HG02943 (cell line): Measurements from ENCODE around the gene RGS3.
"Not testable (repeated sequence)": the region's sequence is repeated elsewhere in the genome, so short reads cannot be mapped to it uniquely, and the experiment has no call there.

Source experiments
- ATAC-seq: cut with Tn5 transposase; IDR thresholded peaks from one replicate; pipeline ENCODE4 v1.9.1; 2021; ENCODE audit warnings: mild to moderate bottlenecking, low read depth, moderate library complexity; ENCODE audit not compliant: unreplicated experiment

The RGS3 gene

DNA sequence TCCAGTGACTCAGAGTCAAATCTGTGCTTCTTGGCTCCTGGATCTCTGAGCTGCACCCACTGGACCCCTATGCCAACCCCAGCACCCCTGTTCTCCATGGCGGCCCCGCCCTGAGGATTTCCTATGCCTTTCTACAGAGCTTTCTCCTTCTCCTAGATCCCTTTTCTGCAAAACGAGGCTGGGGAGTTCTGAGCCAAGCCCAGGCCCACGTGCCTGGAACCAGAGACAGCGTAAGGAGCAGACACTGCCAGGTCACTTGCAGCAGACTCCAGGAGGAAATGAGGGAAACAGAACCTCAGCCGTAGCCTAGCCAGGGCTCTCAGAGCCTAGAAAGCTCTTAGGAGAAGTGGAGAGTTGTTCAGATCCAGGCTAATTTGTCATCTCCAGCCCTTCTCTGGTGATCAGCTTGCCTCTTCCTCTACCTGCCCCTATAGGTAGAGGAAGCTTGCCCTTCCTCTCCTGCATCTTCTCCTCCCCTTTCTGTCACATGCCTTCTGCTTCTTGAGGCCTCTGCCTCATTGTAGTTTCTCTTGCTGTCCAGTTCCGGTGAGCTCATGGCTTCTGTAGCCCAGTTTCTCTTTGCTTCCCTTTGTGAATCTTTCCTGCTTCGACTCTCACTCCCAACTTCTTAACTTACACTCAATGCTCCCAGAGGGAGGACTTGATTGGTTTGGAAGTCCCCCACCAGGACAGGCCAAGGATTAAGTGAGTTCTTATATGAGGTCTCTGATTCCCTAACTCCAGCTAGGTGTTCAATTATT lies 163.4 kb downstream of the RGS3 start:
- no peak for ATAC-seq

DNA sequence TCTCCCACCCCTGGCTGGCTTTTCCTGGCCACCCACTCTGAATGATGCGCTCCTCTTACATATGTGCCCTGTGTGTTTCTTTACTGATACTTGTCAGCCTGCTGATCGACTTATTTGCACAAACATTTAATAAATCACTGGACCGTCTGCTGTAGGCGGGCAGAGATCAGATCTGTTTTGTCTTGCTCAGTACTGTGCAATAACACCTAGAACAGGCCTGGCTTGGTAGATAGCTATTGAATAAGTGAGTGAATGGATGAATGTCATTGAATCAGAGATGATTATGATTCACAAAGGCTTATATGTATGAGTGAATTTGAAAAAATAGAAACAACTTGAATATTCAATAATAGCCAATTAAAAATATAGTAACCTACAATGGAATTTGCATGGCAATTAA lies 165.1 kb downstream of the RGS3 start:
- no peak for ATAC-seq

DNA sequence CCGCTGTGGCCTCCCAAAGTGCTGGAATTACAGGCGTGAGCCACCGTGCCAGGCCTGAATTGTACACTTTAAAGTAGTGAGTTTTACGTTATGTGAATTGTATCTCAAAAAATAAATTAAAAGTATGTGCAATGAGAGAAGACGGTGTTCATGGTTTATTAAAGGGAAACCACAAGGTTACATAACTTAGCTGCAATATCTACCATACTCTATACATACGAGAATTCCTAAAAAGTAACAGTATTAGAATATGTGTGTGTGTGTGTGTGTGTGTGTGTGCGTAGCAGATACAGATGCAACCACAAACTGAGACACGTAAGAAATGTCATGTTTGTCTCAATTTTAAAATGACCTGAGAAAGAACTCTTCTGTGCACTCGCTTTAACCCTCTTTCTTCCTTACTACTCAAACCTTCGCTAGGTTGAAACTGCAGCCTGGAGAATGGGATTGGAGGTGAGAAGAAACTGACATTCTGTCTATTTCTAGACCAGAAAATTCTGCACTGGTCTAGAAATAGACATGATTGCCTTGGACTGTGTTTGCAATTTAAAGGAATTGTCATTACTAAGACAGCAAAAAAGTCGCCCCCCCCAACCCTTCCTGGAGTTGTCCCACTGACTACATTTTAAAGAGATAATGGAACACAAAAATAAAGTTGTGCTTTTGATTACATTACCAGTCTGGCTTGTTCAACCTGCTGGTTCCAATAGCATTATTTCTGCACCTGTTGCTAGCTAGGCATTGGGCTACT lies 167.0 kb downstream of the RGS3 start:
- ATAC-seq, result no peak

DNA sequence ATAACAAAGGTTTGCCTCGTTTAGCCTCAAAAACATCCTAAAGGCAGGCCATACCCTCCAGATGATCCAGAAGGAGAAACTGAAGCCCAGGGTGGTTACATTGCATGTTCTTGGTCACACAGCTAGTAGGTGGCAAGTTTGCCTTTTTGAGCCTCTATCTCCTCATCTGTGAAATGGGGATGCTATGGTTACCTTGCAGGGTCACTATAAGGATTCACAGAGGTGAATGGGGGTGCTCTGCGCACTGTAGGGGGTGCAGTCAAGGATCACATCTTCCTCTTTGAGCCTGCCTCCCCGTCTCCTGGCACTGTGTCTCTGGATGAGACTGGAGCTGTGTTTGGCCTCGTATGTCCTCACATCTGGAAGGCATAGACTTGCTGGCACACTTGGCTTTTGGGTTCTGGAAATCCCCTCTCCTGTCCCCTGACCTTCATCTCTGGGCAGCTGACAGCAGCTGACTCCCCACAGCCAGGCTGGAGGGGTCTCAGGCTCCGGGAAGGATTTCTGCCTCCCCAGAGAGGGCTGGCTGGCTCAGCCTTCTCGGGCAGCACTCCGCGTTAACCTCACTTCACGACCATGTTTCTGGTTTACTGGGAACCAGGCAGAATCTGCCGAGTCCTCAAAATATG lies 167.7 kb downstream of the RGS3 start:
- ATAC-seq, result no peak

DNA sequence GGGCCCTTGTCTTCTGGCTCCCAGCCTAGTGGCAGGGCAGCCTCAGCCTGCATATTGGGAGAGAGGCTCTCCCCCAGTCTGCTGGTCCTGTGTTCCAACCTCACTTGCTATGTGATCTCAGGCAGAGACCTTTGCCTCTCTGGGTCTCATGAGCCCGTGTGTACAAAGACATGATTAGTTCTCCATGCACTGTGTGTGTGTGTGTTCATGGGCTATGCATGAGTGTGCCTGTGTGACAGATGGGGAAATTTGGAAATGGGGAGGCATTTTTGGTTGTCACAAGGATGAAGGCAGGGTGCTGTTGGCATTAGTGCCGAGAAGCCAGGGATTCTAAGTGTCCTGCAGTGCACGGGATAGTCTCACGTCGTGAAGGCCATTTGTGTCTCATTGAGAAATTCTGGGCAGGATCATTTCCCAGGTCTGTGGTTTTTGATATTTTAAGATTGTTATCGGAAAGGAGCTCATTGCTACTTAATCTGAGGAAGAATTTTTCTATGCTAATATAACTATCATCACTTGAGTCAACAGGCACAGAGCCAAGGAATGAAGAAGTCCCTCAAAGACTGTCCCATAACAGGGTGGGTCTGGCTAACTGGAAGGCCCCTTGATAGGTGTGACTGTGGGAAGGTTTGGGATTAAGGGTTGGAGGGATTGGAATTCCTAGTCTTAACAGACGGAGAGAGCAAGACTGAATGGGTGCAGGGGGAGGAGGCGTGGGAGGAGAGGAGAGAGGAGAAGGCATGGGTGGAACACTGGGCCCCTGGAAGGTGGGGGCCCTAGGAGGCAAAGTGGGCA lies 168.5 kb downstream of the RGS3 start:
- no peak for ATAC-seq

DNA sequence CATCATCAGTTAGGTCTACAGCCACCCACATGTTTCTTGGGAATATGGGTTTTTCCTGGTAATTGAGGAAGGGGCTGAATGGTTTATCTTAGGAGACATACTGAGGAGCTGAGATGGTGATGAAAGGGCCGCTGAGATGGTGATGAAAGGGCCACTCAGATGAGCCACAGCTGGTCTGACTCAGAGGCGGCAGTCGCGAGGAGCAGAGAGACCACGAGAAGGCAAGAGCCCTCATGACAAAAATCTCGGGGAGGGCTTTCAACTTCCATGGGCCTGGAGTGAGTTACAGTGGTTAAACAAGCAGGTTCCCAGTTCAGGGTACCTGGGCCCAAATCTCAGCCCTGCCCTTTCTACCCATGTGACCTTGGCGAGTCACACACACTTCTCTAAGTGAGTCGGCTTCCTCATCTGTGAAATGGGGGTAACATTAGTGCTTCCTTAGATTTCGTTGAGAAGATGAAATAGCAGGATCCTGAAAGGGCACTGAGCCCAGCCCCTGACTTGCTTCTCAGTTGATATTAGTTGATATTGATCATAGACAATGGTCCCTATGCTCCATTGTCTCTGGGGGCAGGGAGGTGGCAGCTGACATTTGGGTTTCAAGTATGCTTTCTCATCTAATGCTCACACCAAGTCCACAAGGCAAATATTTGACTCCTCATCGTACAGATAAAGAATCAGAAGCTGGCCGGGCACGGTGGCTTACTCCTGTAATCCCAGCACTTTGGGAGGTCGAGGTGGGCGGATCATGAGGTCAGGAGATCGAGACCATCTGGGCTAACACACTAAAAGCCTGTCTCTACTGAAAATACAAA lies 169.5 kb downstream of the RGS3 start:
- no peak for ATAC-seq

DNA sequence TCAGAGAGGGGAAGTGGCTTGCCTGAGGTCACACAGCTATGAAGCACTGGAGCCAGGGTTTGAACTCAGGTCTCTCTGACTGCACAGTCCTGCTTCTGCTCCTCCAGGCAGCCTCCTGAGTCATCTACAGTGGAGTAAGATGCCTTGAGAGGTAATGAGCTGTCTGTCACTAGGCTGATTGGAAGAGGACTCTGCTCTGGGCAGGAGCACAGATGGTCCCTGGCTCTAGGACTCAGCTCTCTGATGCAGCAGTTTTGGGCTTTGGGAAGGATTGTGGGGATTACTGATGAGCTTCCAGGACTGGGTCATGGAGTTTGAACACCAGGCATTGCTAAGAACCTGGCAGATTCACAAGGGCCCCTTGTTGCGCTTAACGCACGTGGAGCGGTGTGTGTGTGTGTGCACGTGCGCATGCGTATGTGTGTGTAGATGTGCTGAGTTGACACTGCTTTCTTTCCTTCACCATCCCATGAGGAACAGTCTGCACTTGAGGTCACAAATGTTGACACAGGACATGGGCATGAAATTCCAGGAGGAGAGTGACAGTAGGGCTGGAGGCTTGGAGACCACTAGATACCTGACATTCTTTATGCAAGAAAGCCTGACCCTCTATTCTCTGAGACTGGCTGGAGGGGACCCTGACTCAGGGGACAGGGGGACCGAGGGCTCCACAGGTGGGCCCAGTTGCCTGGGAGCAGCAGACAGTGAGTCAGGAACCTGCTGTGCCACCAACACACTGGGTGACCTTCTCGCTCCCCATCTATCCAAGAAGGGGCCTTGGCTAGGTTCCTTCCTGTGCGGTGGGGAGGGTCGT lies 170.5 kb downstream of the RGS3 start:
- ATAC-seq, result no peak

DNA sequence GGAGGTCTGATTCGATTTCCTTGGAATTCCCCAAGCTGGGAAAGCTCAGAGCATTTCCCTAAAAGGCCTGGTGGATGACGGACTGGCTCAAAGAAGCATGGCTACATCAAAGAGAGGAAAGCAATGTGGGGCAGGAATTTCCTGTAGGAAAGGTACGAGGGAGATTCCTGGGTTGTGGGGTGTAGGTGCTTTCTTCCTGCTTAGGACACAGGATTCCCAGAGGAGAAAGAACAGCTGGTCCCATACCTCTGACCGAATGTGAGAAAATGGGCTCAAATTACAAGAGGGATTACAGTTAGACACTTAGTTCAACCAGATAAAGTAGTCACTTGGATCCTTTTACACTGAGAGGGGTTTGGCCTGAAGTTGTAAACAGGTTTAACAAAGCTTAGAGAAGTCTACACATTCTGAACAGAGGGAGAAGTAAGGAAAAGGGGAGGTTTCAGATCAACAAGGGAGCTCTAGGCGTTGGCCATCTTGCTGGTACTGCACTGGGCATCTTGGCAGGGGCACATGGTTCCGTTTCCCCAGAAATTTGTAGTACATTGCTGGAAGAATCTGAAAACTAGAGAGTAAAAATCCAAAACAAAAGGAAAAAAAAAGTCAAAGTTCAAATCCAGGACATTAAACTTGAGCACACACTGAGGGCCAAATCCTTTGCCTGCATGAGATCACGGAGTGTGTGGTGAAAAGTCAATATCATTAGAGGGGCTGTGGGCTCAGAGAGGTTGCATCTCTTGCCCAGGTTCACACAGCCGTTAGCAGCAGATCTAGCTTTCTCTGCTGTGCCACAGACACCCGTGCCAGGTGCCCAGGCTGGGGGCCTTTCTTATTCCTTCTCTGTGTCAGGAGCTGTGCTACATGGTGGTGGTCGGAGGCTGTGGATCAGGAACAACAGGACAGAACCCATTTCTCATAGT lies 171.3 kb downstream of the RGS3 start:
- no peak for ATAC-seq

DNA sequence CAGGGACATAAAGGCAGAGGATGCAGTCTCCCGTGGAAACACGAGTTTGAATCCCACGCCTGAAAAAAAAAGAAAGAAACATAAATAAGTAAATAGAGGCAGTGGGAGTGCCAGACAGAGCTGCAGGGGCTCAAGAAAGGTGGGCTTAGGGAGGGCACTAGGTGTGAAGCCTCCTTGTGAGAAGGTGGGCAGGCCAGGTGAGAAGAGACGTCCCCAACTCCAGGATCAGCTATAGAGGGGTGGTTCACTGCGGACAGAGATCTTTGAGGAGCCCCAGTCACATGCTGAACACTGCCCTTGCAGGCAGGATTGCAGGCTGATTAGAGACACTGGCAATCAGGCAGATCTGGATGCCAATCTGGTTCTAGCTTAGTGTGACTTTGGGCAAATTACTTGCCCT lies 172.1 kb downstream of the RGS3 start:
- no peak for ATAC-seq

DNA sequence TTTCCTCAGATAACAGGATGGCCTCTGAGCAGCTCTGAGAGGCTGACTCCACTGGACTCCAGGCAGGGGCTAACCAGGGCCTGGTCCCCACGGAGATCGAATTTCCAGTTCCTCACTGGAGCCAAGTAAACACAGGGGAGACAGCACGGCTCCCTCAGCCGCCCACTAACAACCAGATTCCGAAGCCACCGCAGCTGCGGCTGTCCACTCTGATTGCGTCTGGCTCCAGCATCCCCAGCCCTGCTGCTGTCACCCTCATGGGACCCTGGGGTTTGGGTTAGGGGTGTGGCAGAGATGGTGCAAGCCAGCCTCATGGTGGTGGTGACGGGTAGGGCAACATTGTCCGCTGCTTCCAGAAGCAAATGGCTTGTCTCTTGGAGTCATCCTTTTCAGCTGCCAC lies 172.6 kb downstream of the RGS3 start:
- ATAC-seq, result no peak

DNA sequence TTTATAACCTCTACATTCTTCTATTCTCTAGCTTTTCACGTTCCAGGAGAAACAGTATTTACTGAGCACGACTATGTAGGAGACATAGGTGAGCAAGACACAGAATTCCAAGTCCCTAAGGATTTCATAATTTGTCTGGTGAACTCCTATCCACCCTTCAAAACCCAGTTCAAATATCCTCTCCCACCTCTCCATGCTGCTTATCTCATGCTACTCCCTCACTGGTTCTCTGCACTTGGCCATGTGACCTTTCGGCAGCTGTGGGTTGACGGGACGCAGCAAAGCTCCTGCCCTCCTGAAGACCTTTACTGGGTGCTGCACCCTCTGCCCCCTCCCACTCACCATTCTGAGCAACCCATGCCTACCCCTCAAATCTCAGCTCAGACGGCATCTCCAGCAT lies 173.2 kb downstream of the RGS3 start:
- ATAC-seq, result no peak

DNA sequence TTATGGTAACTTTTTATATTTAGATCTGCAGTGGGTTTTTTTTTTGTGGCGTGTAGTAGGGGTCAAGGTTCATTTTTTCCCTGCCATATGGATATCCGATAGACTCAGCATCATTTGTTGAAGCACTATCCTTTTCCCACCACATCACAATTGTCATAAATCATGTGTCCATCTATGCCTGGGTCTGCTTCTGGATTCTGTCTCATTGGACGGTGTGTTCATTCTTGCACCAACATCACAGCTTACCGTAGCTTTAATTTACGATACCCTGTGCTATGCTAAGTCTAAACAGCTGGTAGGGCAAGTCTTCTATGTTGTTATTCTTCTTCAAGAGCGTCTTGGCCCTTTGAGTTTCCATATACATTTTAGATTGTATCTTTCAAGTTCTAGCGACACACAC lies 175.0 kb downstream of the RGS3 start:
- ATAC-seq, result no peak

DNA sequence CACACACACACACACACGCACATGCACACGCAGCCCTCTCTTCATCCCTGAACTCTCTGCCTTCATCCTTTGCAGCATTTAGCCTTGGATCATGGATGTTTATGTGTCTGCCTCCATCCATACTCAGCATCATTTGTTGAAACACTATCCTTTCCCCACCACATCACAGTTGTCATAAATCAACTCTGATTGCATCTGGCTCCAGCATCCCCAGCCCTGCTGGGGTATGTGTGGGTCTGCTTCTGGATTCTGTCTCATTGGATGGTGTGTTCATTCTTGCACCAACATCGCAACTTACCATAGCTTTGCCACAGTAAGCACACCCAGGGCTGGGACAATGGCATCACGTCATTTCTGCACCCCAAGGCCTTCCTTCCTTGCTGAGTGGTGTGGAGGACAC lies 175.4 kb downstream of the RGS3 start:
- ATAC-seq, result no peak

DNA sequence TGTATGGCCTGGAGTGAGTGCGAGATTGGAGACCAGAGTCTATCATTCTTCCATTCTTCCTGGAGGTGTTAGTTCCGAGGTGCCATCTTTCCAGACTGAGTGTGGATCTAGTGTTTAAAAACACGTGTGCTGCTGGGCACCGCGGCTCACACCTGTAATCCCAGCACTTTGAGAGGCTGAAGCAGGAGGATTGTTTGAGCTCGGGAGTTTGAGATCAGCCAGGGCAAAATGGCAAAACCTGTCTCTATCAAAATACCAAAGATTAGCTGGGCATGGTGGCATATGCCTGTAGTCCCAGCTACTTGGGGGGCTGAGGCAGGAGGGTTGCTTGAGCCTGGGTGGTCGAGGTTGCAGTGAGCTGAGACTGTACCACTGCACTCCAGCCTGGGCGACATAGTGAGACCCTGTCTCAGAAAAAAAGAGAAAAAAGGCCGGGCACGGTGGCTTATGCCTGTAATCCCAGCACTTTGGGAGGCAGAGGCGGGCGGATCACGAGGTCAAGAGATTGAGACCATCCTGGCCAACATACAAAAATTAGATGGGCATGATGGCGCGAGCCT lies 176.0 kb downstream of the RGS3 start:
- not testable (repeated sequence) for ATAC-seq

DNA sequence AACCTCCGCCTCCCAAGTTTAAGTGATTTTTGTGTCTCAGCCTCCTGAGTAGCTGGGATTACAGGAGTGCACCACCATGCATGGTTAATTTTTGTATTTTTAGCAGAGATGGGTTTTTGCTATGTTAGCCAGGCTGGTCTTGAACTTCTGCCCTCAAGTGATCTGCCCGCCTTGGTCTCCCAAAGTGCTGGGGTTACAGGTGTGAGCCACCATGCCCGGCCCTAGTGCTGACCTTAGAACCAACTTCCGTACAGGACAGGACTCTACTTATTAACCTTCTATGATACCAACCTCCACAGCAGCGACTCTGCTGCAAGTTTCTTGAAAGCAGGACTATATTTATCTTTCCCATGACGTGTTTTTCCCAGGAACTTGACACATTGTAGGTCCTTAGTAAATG lies 176.9 kb downstream of the RGS3 start:
- ATAC-seq, result no peak

DNA sequence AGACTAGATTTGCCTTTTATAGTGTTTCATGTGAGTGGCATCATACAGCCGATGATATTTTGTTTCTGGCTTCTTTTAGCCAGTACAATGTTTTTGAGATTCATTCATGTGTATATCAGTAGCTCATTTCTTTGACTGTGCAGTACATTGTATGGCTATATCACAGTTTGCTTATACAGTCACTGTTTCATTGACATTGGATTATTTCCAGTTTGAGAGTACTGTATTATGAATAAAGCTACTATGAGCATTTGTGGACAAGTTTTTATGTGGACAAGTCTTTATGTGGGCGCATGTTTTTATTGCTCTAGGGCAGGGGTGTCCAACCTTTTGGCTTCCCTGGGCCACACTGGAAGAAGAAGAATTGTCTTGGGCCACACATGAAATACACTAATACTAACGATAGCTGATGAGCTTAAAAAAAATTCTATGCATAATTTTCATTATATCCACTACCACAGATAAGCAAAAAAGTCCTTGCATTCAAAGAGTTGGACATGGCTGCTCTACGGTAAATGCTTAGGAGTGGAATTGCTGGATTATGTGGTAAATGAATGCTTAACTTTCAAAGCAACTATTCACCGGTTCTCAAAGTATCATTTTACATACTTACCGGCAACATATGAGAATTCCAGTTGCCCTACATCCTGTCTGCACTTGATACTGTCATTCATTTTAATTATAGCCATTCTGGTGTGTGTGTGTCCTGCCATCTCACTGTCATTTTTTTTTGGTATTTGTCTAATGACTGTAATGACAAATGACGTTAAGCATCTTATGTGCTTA lies 177.8 kb downstream of the RGS3 start:
- ATAC-seq, result no peak

DNA sequence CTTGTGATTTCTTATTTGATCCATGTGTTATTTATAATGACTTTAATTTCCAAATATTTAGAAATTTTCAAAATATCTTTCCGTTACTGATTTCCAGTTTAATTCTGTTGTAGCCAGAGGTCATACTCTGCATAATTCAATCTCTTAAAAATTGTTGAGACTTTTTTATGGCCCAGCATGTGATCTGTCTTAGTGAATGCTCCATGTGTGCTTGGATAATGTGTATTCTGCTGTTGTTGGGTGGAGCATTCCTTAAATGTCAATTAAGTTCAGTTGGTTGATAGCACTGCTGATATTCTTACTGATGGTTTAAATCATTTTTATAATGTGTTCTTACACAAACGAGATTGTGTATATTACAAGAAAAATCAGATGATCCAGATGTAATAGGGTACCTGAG lies 180.8 kb downstream of the RGS3 start:
- ATAC-seq, result no peak
